Inflammatory macrophage treated with lipopolysaccharide for 4 hours (primary cell): ENCODE data around the gene KARS1.

ENCODE experiments used
- DNase-seq: peaks from one replicate; pipeline ENCODE4 v3.0.0-alpha.2; 2020

The KARS1 gene

DNA sequence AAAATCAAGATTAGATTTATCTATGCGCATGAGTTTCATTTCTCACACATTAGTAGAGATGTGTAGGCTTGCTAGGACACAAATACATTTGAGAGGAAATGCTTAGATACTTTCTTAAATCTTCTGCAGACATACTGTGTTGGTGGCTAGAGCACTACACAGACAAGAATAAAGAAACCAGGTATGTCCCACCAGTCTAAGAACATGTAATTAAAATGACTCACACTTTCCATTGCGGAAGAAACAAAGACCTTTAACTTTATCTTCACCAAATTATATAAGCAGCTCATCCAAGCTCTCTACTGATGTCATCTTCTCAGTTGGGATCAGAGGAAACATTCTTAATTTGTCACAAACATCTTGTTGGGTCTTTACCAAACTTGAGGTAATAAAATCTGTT is 68.7 kb downstream of the KARS1 start:
- no peak for DNase-seq

DNA sequence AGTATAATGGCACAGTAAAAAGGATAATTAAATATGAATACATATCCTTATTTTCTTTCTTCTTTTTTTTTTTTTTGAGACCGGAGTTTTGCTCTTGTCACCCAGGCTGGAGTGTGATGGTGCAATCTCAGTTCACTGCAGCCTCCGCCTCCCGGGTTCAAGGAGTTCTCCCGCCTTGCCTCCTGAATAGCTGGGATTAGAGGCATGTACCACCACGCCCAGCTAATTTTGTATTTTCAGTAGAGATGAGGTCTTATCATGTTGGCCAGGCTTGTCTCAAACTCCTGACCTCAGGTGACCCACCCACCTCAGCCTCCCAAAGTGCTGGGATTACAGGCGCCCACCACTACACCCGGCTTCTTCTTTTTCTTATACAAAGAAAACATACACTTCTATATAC is 69.3 kb downstream of the KARS1 start:
- DNase-seq, result no peak
